Sigmoid colon (tissue), 7 donors: ENCODE data around the gene TDRD9. TPM values are rescaled to one million over a fixed set of nuclear protein-coding genes. Genes with fewer than 3 reads are reported as not detected.

Experiments used
- DNase-seq: peaks from one replicate; pipeline ENCODE4 v3.0.0-alpha.2; 2019
- H3K27ac ChIP-seq, 4 donors: fragments of 200-600 bp; sonication (generic); one replicate each; pipeline ENCODE4 v1.5.1; 2016 to 2019; ENCODE audit warnings: mild to moderate bottlenecking in 1 of 4
- H3K27me3 ChIP-seq, 3 donors: fragments of 200-600 bp; sonication (generic); one replicate each; pipeline ENCODE4 v1.5.1; 2019; ENCODE audit warnings: mild to moderate bottlenecking in 1 of 3
- H3K36me3 ChIP-seq, 4 donors: fragments of 200-600 bp; sonication (generic); one replicate each; pipeline ENCODE4 v1.5.1; 2016 to 2019
- H3K4me1 ChIP-seq, 4 donors: fragments of 200-600 bp; sonication (generic); one replicate each; pipeline ENCODE4 v1.5.1; 2017 to 2019
- H3K4me3 ChIP-seq, 4 donors: fragments of 200-600 bp; sonication (generic); one replicate each; pipeline ENCODE4 v1.5.1; 2017 to 2019; ENCODE audit warnings: mild to moderate bottlenecking in 2 of 4, moderate library complexity in 1 of 4
- H3K9me3 ChIP-seq, 4 donors: fragments of 200-600 bp in 3 of 4; sonication (generic) in 3 of 4; one replicate each; pipeline versions ENCODE4 v1.5.1 to v1.6.1; 2013 to 2019
- CTCF ChIP-seq, 4 experiments: fragments of 450-650 bp in 3 of 4; fragments of 200-600 bp in 1 of 4; IDR thresholded peaks; one replicate each; pipeline ENCODE4 v1.5.1; 2016 to 2019; ENCODE audit warnings: antibody characterized with exemption in 4 of 4, mild to moderate bottlenecking in 3 of 4, moderate library complexity in 2 of 4
- EP300 ChIP-seq, 4 donors: sonication (generic); formaldehyde crosslinking; IDR thresholded peaks; one replicate each; pipeline ENCODE4 v1.6.1; 2017; ENCODE audit warnings: antibody characterized with exemption in 4 of 4
- POLR2A ChIP-seq, 2 donors: fragments of 450-650 bp; IDR thresholded peaks; one replicate each; pipeline ENCODE4 v1.6.1; 2016; ENCODE audit warnings: antibody characterized with exemption in 2 of 2, mild to moderate bottlenecking in 2 of 2, moderate library complexity in 2 of 2
- POLR2AphosphoS5 ChIP-seq, 4 donors: sonication (generic); formaldehyde crosslinking; IDR thresholded peaks; one replicate each; pipeline ENCODE4 v1.6.1; 2017; ENCODE audit warnings: antibody characterized with exemption in 4 of 4
- WGBS, 2 donors: extraction: QIAGEN DNeasy Blood & Tissue Kit; methylation state at CpG; one replicate each; pipeline ENCODE4 v1.1.7; 2013; 5-methylcytosine and 5-hydroxymethylcytosine counted together
- intact Hi-C: fragments of 100-400 bp; cut with DNase I; formaldehyde crosslinking; loops from one replicate; pipeline ENCODE4 v1.15.1; 2023
- polyA plus RNA-seq, 3 donors: library from polyadenylated mRNA; stranded (reverse); fragments of 200-250 nt; gene quantifications; one replicate each; pipeline ENCODE4 v1.2.3, GENCODE V29; 2013
- total RNA-seq, 4 donors: library from RNA; depleted of rRNA; stranded (reverse); fragments of >200 nt; gene quantifications; one replicate each; pipeline ENCODE4 v1.1.0, GENCODE V29; 2016
- donor health status: healthy with polysubstance abuse.
- donor health status: Bipolar disorder and iron deficiency.
- donor health status: healthy.

The TDRD9 gene
- total and polyA plus RNA-seq, 7 donors = 0.58 to 4.6 (median 1.2) TPM

GRCh38 chr14:104072586-104072985, 144.3 kb downstream of the TDRD9 start:
- H3K9me3 ChIP-seq = peaks cover 0 to 4% (median 2%) of the 10 kb centered on the region in 4 donors
- no peak overlapping the region for H3K27ac ChIP-seq
- DNase-seq = no peak
- intact Hi-C loops = no loop called here
- no peak overlapping the region for H3K4me3 ChIP-seq
- TF ChIP-seq POLR2AphosphoS5 (IDR thresholded peaks at IDR 0.05) = no peak
- no peak for TF ChIP-seq POLR2A (IDR thresholded peaks at IDR 0.05)
- no peak for TF ChIP-seq CTCF (IDR thresholded peaks at IDR 0.05)
- no peak for TF ChIP-seq EP300 (IDR thresholded peaks at IDR 0.05)
- H3K27me3 ChIP-seq = peaks cover 0 to 11% (median 0%) of the 10 kb centered on the region in 3 donors
- H3K4me1 ChIP-seq = no peaks in the 10 kb centered on the region
- WGBS, 2 donors = 69 to 70% methylated on average over 3 of the region's 3 CpGs
- H3K36me3 ChIP-seq = no peaks in the 10 kb centered on the region

- H3K9me3 ChIP-seq = peaks cover 0 to 4% (median 2%) of the 10 kb centered on the region in 4 donors
- no peak overlapping the region for H3K4me3 ChIP-seq
- DNase-seq = no peak
- no peak overlapping the region for H3K27ac ChIP-seq
- TF ChIP-seq EP300 (IDR thresholded peaks at IDR 0.05) (no peak), POLR2A (IDR thresholded peaks at IDR 0.05) (no peak), CTCF (IDR thresholded peaks at IDR 0.05) (no peak), POLR2AphosphoS5 (IDR thresholded peaks at IDR 0.05) (no peak)
- H3K27me3 ChIP-seq = peaks cover 0 to 11% (median 0%) of the 10 kb centered on the region in 3 donors
- H3K36me3 ChIP-seq = no peaks in the 10 kb centered on the region
- WGBS, 2 donors = 70 to 85% methylated on average over 4 of the region's 4 CpGs
- intact Hi-C loops = no loop called here
- H3K4me1 ChIP-seq = peaks cover 0 to 6% (median 0%) of the 10 kb centered on the region in 4 donors
Observed at GRCh38 chr14:104073764-104074163, 145.5 kb downstream of the TDRD9 start.

- no peak overlapping the region for H3K27ac ChIP-seq
- no peak overlapping the region for H3K4me3 ChIP-seq
- 19 to 34% methylated on average over 6 of the region's 6 CpGs for WGBS, 2 donors
- H3K9me3 ChIP-seq = peaks cover 0 to 4% (median 2%) of the 10 kb centered on the region in 4 donors
- intact Hi-C loops = loop anchor here (5.0 kb wide), 1 partner anchor 567 kb away; no protein-coding TSS in a partner anchor
- peaks cover 0 to 6% (median 0%) of the 10 kb centered on the region in 4 donors for H3K4me1 ChIP-seq
- H3K36me3 ChIP-seq = no peaks in the 10 kb centered on the region
- no peak for TF ChIP-seq CTCF (IDR thresholded peaks at IDR 0.05)
- TF ChIP-seq POLR2AphosphoS5 (IDR thresholded peaks at IDR 0.05) = no peak
- TF ChIP-seq POLR2A (IDR thresholded peaks at IDR 0.05) = no peak
- no peak for TF ChIP-seq EP300 (IDR thresholded peaks at IDR 0.05)
- H3K27me3 ChIP-seq = peaks cover 0 to 7% (median 0%) of the 10 kb centered on the region in 3 donors
- no peak for DNase-seq
Observed at GRCh38 chr14:104075530-104076151, 147.4 kb downstream of the TDRD9 start.

GRCh38 chr14:104076743-104077142, 148.5 kb downstream of the TDRD9 start:
- DNase-seq = no peak
- intact Hi-C loops = loop anchor here (5.0 kb wide), 1 partner anchor 566 kb away; no protein-coding TSS in a partner anchor

More at GRCh38 chr14:104076743-104077142, 148.5 kb downstream of the TDRD9 start:
- no peak for TF ChIP-seq CTCF (IDR thresholded peaks at IDR 0.05)
- TF ChIP-seq EP300 (IDR thresholded peaks at IDR 0.05) = no peak
- TF ChIP-seq POLR2A (IDR thresholded peaks at IDR 0.05) = no peak
- no peak for TF ChIP-seq POLR2AphosphoS5 (IDR thresholded peaks at IDR 0.05)
- WGBS, 2 donors = 55 to 69% methylated on average over 5 of the region's 5 CpGs
- Histone ChIP-seq H3K4me1 (peaks cover 0 to 6% (median 0%) of the 10 kb centered on the region in 4 donors), H3K9me3 (peaks cover 0 to 4% (median 2%) of the 10 kb centered on the region in 4 donors), H3K27ac (no peak overlapping the region), H3K27me3 (peaks cover 0 to 5% (median 0%) of the 10 kb centered on the region in 3 donors), H3K36me3 (no peaks in the 10 kb centered on the region), H3K4me3 (no peak overlapping the region)
